Measurements from ENCODE around the gene MIA2.
"Not testable (repeated sequence)": the region's sequence is repeated elsewhere in the genome, so short reads cannot be mapped to it uniquely, and the experiment has no call there.

Gene MIA2

GRCh38 chr14:39228044-39228443, 5.7 kb upstream of the MIA2 start:
- TF ChIP-seq CTCF (conservative IDR thresholded peaks at IDR 0.05; ENCODE audit: control insufficient read depth, insufficient read depth, low read depth, low read length) = no peak
- no peak for DNase-seq (ENCODE audit: low read depth)
- no peak overlapping the region for H3K4me3 ChIP-seq (ENCODE audit: control insufficient read depth, low read depth, low read length)

- TF ChIP-seq CTCF (conservative IDR thresholded peaks at IDR 0.05; ENCODE audit: control insufficient read depth, insufficient read depth, low read depth, low read length) = no peak
- no peak for DNase-seq (ENCODE audit: low read depth)
- no peak overlapping the region for H3K4me3 ChIP-seq (ENCODE audit: control insufficient read depth, low read depth, low read length)
These were observed 5.0 kb upstream of the MIA2 start for GRCh38 chr14:39228509-39229221.

GRCh38 chr14:39229222-39229543, 4.5 kb upstream of the MIA2 start:
- H3K4me3 ChIP-seq (ENCODE audit: control insufficient read depth, low read depth, low read length) = no peak overlapping the region
- TF ChIP-seq CTCF (conservative IDR thresholded peaks at IDR 0.05; ENCODE audit: control insufficient read depth, insufficient read depth, low read depth, low read length) = no peak
- DNase-seq (ENCODE audit: low read depth) = peak; percentile 53

GRCh38 chr14:39229601-39230110, 4.1 kb upstream of the MIA2 start:
- TF ChIP-seq CTCF (conservative IDR thresholded peaks at IDR 0.05; ENCODE audit: control insufficient read depth, insufficient read depth, low read depth, low read length) = no peak
- no peak for DNase-seq (ENCODE audit: low read depth)
- no peak overlapping the region for H3K4me3 ChIP-seq (ENCODE audit: control insufficient read depth, low read depth, low read length)

- no peak overlapping the region for H3K4me3 ChIP-seq (ENCODE audit: control insufficient read depth, low read depth, low read length)
- peak; percentile 52 for DNase-seq (ENCODE audit: low read depth)
- no peak for TF ChIP-seq CTCF (conservative IDR thresholded peaks at IDR 0.05; ENCODE audit: control insufficient read depth, insufficient read depth, low read depth, low read length)
These were observed 3.2 kb upstream of the MIA2 start for GRCh38 chr14:39230416-39231035.

GRCh38 chr14:39231751-39232553, 1.8 kb upstream of the MIA2 start:
- H3K4me3 ChIP-seq (ENCODE audit: control insufficient read depth, low read depth, low read length) = not testable (repeated sequence)
- DNase-seq (ENCODE audit: low read depth) = peak; percentile 69
- peak; percentile 19 for TF ChIP-seq CTCF (conservative IDR thresholded peaks at IDR 0.05; ENCODE audit: control insufficient read depth, insufficient read depth, low read depth, low read length)

Measured in fibroblast of mammary gland (primary cell).